SW 1271 (cell line): ENCODE results near the gene SKIDA1.

Experiments
- DNase-seq, 2 experiments: peaks; one replicate each; lab custom pipeline; 2025; lab: John Stamatoyannopoulos, UW

SKIDA1 gene

DNA sequence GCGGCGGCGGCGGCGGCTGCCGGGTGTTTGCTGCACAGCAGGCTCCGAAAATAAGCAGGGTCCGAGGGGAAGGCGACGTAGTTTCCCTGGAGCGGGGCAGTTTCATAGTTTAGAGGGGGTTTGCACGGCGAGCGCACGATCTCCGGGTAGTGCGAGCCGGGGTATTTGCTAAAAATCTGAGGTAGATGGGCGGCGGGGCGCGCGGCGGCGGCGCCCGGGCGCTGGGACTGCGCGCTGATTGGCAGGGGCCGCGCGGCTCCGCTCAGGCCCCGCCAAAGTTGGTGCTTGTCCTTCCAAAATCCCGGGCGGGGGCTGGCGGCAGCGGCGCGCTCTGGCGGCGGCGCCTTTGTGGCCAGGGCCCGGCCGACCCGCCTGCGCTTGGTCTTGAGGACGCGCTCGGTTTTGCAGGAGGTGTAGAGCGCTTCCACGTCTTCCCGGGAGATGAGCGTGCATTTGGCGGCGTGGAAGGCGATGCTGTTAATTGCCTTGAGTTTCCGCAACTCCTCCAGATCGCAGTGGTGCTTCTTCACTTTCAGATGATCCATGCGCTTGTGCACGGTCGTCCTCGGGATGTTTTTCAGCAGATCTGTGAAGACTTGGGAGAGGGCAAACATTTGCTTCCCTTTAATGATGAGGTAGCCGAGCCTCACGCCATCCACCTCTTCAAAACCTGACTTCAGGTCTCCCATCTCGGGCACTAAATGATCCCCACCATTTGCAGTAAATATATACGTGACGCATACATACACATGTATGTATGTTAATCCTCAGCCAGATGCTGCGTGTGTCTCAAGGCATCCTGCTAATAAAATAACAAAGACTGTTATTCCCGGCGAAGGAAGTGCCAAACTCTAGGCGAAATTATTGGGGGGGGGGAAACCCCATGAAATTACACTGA is 8.1 kb downstream of the SKIDA1 start:
- peak; percentile 12 to 50 for DNase-seq

- DNase-seq, result peak in 1 of 2 experiments; percentile 50
Observed at GRCh38 chr10:21516242-21517131, 9.0 kb downstream of the SKIDA1 start.

- no peak for DNase-seq
Observed at GRCh38 chr10:21515361-21516241, 9.9 kb downstream of the SKIDA1 start.

- no peak for DNase-seq
Observed at GRCh38 chr10:21514818-21515351, 10.6 kb downstream of the SKIDA1 start.

GRCh38 chr10:21514129-21514817 is 11.2 kb downstream of the SKIDA1 start:
- DNase-seq, result no peak

GRCh38 chr10:21513405-21513788 is 12.1 kb downstream of the SKIDA1 start:
- DNase-seq, result no peak

- no peak for DNase-seq
Observed at GRCh38 chr10:21512573-21513404, 12.7 kb downstream of the SKIDA1 start.

- DNase-seq, result no peak
Observed at GRCh38 chr10:21511946-21512572, 13.4 kb downstream of the SKIDA1 start.

DNA sequence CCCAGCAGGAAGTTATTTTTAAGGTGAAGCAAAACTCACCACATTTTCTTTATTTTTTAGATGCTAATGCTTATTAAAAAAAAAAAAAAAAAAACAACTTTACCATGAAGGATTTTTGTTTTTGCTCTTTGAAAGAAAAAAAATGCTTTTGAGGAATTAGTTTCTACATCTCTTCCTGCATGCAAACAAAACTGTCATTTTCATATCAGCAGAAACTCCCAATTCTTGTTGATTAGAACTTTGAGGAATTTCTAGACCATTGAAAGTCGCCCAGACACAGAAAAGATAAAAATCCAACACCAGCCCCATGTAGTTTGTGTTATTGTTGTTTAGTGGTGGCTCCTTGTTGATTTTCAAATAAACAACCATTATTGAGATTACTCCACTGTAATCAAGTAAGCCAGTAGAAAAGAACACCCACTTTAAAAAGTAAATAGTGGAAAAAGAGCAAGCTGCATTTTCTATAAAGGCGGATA is 14.3 kb downstream of the SKIDA1 start:
- no peak for DNase-seq

DNA sequence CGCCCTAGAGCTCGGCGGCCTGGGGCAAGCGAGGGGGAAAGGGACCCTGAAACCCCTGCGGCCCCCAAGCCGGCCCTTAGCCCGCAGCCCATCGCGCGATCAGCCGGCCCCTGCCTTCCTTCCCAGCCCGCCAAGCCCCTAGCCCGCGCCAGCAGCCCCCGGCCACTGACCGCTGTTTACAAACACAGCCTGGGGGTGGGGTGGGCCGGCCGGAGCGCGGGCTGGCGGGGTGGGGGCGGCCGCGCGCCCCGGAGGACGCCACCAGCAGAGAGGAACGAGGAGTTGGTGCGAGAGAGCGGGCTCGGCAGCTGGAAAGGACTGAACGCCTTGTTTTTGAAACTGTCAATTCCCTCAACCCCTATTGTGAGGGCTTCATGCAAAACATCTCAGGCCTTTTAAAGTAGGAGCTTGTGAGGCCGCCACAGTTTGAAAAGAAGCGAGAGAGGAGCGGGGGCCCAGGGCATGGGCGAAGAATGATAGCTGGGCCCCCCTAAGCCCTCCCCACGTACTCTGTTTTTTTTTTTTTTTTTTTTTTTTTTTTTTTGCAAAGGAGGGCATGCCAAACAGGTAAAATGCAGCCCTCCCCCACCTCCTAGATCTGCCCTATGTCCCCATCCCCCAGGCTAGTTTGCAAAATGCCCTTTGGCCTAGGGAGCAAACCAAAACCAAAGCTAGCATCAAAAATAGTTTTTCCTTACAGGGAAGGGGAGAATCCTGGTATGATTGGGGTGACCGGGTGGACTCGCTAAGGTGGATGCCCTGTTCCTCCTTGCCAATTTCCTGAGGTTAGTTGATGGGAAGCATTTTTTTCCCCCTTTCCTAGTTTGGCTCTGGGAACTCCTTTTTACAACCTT is 15.0 kb downstream of the SKIDA1 start:
- DNase-seq, result no peak

DNA sequence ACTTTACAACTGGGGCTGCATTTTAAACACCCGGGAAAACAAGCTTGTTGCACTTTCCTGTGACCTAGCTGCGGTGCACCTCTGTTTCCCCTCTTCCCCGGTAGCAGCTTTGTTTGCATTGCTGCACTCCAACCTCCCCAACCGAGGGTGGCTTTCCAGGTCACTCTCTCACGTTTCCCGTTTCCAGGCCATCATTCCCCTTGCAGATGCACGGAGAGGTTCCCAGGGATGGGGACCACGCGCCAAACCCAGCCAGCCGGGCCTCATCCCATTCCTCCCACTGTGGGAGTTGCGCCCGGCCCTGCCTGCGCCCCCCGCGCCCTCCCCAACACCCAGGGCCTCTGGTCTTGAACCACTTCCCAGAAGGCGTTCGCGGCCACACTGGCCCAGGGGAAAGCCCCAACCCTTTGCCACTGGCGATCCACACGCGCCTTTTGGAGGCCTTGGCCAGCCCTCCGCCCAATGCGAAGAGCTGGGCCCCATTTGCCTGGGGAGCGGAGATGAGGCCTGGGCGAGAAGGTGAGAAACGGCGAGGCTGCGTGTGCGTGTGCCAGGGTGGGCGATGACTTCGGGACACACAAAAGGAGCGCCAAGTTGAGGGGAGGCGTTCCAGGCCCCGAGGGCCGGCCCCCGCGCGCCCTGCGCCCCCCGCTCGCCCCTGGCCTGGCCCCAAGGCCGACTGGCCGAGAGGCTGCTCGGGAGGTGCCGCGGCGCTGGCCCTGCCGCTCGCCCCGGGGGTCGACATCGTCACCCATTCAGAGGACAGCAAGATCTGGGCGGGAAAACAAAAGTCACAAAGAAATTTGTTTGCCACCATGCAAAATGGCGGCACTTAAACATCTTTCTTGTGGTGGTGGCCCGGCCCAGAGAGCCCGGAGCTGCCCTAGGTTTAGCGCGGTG is 15.9 kb downstream of the SKIDA1 start:
- DNase-seq, result no peak

- DNase-seq, result no peak
Observed at GRCh38 chr10:21508706-21509331, 16.7 kb downstream of the SKIDA1 start.

DNA sequence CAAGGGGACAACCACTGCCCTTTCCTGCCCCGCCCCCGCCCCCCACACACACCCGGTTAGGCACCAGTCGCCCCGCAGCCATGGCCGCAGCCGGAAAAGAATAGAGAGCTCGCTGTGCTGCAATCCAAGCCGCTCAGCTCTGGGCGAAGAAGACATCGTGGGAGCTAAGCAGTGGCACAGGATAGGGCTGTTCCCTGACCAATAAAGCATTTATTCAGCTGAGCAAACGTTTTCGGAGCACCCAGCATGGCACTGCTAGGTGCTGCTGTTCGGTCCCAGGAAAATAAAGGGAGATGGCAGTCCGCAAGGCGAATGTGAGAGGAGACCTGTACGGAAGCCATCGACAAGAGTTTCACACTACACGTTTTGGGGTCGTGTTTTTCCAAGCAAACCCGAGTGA is 18.3 kb downstream of the SKIDA1 start:
- no peak for DNase-seq

- DNase-seq, result no peak
Observed at GRCh38 chr10:21506351-21506750, 19.1 kb downstream of the SKIDA1 start.

DNA sequence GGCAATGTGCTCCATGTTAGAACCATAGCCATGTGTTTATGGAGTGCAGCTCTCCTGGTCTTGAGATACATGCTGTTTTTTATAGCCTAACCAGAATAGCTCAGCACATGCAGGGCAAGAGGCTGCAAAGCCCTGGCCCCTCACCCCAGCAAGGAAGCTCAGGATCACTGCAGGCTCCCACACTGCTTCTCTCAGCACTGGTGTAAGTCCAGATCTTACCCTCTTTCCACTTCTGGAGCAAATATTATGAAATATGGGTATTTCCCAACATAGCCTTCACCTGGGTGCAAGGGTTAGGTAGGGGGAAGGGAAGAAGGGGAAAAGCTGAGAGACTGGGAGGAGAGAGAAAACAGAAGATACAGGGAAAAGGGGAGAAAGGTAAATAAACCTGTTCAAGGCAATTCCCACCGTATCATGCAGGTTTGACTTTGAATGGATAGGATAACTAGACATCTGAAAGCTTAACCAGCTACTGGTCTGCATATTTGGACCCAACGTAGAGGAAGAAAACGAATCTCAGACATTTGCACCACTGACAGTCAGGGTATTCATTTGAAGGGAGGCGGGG is 19.7 kb downstream of the SKIDA1 start:
- DNase-seq, result no peak

GRCh38 chr10:21503542-21503941 is 21.9 kb downstream of the SKIDA1 start:
- DNase-seq, result no peak

DNA sequence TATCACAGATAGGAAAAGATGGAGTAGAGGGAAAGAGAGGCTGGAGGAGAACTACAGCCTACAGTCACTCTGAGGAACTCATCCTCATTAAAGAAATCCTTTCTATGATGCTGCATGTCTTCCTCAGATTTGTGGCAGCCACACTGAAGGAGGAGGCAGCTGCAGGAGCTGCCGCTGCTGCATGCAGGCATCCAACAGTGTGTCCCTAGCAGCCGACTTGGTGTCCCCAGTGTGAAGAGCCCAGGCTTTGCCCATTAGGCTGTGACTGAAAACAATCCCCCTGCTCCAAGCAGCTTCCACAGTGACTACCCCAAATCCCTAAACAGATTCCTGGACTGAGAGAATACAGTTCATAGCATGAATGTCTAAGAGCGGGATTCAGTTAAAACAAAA is 23.1 kb downstream of the SKIDA1 start:
- DNase-seq, result no peak
